ENCODE measurements around the gene ATAD3B. TPM values are rescaled to one million over a fixed set of nuclear protein-coding genes. Genes with fewer than 3 reads are reported as not detected.

ATAD3B gene
- polyA plus RNA-seq, 2 donors, result 20.7 to 43.3 TPM

DNA sequence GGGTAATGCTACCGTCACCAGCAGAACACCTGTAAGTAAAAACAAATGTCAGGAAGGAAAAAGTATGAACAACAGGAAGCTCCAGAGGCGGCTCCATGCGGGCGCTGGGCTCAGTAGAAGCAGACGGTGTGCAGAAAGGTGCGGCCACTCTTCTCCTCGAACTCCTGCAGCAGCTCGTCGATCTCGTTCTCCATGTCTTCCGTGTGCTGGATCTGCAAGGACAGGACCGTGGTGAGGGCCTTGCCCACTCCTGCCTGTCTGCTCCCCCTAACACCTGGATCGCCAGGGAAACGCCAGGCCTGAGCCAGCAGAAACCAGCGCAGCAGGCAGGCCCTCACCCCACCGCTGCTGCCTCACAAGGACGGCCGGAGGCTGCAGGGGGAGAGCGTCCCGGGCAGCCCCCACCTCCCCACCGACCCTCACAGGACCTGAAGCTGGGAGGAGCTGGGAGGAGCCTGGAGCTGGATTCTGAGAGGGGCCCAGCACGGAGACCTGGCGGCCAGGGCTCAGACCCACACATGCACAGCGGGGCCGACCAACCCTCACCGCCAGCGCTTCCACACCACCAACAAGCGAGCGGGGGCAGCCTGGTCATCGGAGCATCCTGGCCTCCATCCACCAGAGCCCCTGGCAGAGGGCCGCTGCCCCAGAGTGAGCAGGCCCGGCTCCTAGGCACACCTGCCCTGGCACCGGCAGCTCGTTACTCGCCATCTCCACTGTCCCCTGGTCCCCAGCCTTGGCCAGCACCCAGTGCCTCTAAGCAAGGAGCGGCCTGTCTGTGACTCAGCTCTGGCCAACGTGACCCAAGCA lies 70.6 kb downstream of the ATAD3B start:
- Histone ChIP-seq H3K27me3 (ENCODE audit: control insufficient read depth in 1 of 2, insufficient read depth in 2 of 2, low read length in 2 of 2) (no peaks in the 10 kb centered on the region), H3K4me3 (ENCODE audit: low read depth in 1 of 2, low read length in 2 of 2) (no peak overlapping the region), H3K9me3 (ENCODE audit: control insufficient read depth in 2 of 2, insufficient read depth in 1 of 2, low read depth in 1 of 2, low read length in 1 of 2) (no peaks in the 10 kb centered on the region), H3K4me1 (ENCODE audit: control insufficient read depth in 2 of 2, insufficient read depth in 2 of 2, low read length in 1 of 2) (peaks cover 0 to 7% of the 10 kb centered on the region in 2 donors), H3K27ac (ENCODE audit: low read depth in 2 of 2, low read length in 1 of 2) (peak overlapping the region in 1 of 2 donors; percentile 37), H3K36me3 (ENCODE audit: control insufficient read depth in 2 of 2, insufficient read depth in 2 of 2, low read length in 1 of 2) (peaks cover 0 to 40% of the 10 kb centered on the region in 2 donors)
- WGBS, 2 donors, result 78 to 81% methylated on average over 35 to 37 of the region's 37 CpGs

DNA sequence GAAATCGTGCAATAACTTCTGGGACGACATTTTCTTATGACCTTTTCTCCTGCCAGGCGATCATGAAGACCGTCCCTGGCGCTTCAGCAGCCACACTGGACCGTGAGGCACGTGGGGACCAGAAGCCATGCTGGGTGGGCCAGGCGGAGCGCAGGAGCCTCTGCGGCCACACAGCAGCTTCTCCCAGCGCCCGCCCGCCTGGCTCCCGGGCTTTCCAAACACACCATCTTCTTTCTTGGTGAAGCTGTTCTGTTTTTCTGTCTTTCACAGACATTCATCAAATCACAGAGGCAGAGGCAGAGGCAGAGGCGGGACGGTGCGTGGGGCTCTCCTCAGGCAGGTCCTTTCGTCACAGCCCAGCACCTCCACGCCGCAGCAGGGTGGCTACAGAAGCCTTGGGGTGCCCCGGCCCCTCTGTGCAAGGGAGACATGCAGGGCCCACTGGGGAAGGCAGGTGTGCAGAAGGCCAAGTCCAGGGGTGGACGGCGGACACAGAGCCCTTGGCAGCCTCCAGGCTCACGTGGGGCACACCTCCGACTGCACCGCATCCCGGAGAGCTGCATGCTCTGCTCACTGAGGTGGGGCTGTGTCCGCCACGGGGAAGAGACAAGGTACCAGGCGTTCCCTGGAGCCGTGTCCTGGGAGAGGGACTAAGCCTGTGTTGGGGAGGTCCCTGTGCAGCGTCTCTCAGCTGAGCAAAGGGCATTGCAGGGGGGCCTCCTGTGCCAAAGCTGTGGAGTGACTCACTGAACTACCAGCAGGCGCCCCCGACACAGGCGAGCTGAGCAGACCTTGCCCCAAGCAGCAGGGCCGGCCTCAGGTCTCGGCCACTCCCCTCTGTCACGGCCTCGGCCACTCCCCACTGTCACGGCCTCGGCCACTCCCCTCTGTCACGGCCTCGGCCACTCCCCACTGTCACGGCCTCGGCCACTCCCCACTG lies 71.5 kb downstream of the ATAD3B start:
- H3K27me3 ChIP-seq (ENCODE audit: control insufficient read depth in 1 of 2, insufficient read depth in 2 of 2, low read length in 2 of 2), result no peaks in the 10 kb centered on the region
- 85% methylated on average over 45 of the region's 45 CpGs for WGBS, 2 donors
- H3K36me3 ChIP-seq (ENCODE audit: control insufficient read depth in 2 of 2, insufficient read depth in 2 of 2, low read length in 1 of 2), result peaks cover 0 to 36% of the 10 kb centered on the region in 2 donors
- peaks cover 0 to 7% of the 10 kb centered on the region in 2 donors for H3K4me1 ChIP-seq (ENCODE audit: control insufficient read depth in 2 of 2, insufficient read depth in 2 of 2, low read length in 1 of 2)
- H3K4me3 ChIP-seq (ENCODE audit: low read depth in 1 of 2, low read length in 2 of 2), result no peak overlapping the region
- peak overlapping the region in 1 of 2 donors; percentile 54 for H3K27ac ChIP-seq (ENCODE audit: low read depth in 2 of 2, low read length in 1 of 2)
- H3K9me3 ChIP-seq (ENCODE audit: control insufficient read depth in 2 of 2, insufficient read depth in 1 of 2, low read depth in 1 of 2, low read length in 1 of 2), result no peaks in the 10 kb centered on the region

DNA sequence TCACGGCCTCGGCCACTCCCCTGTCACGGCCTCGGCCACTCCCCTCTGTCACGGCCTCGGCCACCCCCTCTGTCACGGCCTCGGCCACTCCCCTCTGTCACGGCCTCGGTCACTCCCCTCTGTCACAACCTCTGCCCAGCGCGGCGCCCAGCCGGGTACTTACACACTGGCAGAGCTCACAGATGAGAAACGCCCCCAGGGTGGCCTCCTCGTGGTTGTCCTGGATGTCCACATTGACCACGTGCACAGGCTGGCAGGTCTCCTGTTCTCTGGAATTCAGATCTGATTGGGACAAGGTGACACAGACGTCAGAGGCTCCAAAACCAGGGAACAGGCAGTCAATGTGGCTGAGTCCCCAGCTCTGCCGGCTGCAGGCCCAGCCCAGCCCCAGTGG lies 72.1 kb downstream of the ATAD3B start:
- no peaks in the 10 kb centered on the region for H3K27me3 ChIP-seq (ENCODE audit: control insufficient read depth in 1 of 2, insufficient read depth in 2 of 2, low read length in 2 of 2)
- H3K36me3 ChIP-seq (ENCODE audit: control insufficient read depth in 2 of 2, insufficient read depth in 2 of 2, low read length in 1 of 2), result peaks cover 0 to 34% of the 10 kb centered on the region in 2 donors
- WGBS, 2 donors, result 66 to 74% methylated on average over 15 to 19 of the region's 19 CpGs
- H3K4me3 ChIP-seq (ENCODE audit: low read depth in 1 of 2, low read length in 2 of 2), result no peak overlapping the region
- H3K27ac ChIP-seq (ENCODE audit: low read depth in 2 of 2, low read length in 1 of 2), result peak overlapping the region; percentile 27 to 66
- H3K4me1 ChIP-seq (ENCODE audit: control insufficient read depth in 2 of 2, insufficient read depth in 2 of 2, low read length in 1 of 2), result peaks cover 0 to 8% of the 10 kb centered on the region in 2 donors
- no peaks in the 10 kb centered on the region for H3K9me3 ChIP-seq (ENCODE audit: control insufficient read depth in 2 of 2, insufficient read depth in 1 of 2, low read depth in 1 of 2, low read length in 1 of 2)

DNA sequence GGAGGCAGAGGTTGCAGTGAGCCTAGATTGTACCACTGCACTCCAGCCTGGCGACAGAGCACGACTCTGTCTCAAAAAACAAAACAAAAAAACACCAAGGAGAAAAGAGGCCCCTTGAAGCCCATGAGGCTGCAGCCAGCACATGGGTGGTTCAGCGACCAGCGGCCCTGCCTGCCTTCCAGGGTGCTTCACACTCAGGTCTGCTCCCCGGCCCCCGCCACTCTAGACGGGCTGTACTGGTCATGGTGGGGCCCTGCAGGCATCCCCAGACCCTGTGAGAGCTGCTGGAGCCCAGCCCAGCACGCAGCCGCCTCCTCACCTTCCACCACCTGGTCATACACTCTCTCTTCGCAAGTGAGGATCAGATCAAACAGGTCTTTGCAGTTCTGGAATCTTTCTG lies 73.0 kb downstream of the ATAD3B start:
- Histone ChIP-seq H3K27me3 (ENCODE audit: control insufficient read depth in 1 of 2, insufficient read depth in 2 of 2, low read length in 2 of 2) (no peaks in the 10 kb centered on the region), H3K36me3 (ENCODE audit: control insufficient read depth in 2 of 2, insufficient read depth in 2 of 2, low read length in 1 of 2) (peaks cover 0 to 33% of the 10 kb centered on the region in 2 donors)
- 88 to 95% methylated on average over 10 of the region's 10 CpGs for WGBS, 2 donors

More for the DNA sequence above, 73.0 kb downstream of the ATAD3B start:
- no peaks in the 10 kb centered on the region for H3K9me3 ChIP-seq (ENCODE audit: control insufficient read depth in 2 of 2, insufficient read depth in 1 of 2, low read depth in 1 of 2, low read length in 1 of 2)
- no peak overlapping the region for H3K27ac ChIP-seq (ENCODE audit: low read depth in 2 of 2, low read length in 1 of 2)
- no peak overlapping the region for H3K4me3 ChIP-seq (ENCODE audit: low read depth in 1 of 2, low read length in 2 of 2)
- H3K4me1 ChIP-seq (ENCODE audit: control insufficient read depth in 2 of 2, insufficient read depth in 2 of 2, low read length in 1 of 2), result peaks cover 0 to 6% of the 10 kb centered on the region in 2 donors

Other genes starting within 250 kb of the ATAD3B start
- 10 to 100 TPM; 43.9 to 68.0 TPM for gene SDF4, start 239.8 kb upstream of the ATAD3B start, polyA plus RNA-seq
- 1 to 10 TPM; 4.5 to 6.7 TPM for gene B3GALT6, start 239.5 kb upstream of the ATAD3B start, polyA plus RNA-seq
- gene C1QTNF12, start 225.0 kb upstream of the ATAD3B start, polyA plus RNA-seq, result 1 to 10 TPM; 1.6 to 3.0 TPM
- gene UBE2J2, start 197.9 kb upstream of the ATAD3B start, polyA plus RNA-seq, result 10 to 100 TPM; 38.2 to 40.9 TPM
- gene SCNN1D, start 191.3 kb upstream of the ATAD3B start, polyA plus RNA-seq, result 1 to 10 TPM; 2.8 to 9.9 TPM
- gene ACAP3, start 163.8 kb upstream of the ATAD3B start, polyA plus RNA-seq, result 100 to 1,000 TPM in 1 of 2 donors, 10 to 100 TPM in 1; 47.7 to 120 TPM
- 10 to 100 TPM; 24.4 to 24.8 TPM for gene PUSL1, start 163.2 kb upstream of the ATAD3B start, polyA plus RNA-seq
- 100 to 1,000 TPM in 1 of 2 donors, 10 to 100 TPM in 1; 74.1 to 127 TPM for gene INTS11, start 147.1 kb upstream of the ATAD3B start, polyA plus RNA-seq
- 10 to 100 TPM; 38.3 to 73.1 TPM for gene CPTP, start 147.0 kb upstream of the ATAD3B start, polyA plus RNA-seq
- gene TAS1R3, start 140.5 kb upstream of the ATAD3B start, polyA plus RNA-seq, result 1 to 10 TPM in 1 of 2 donors, under 1 TPM in 1; 0.28 to 1.9 TPM
- gene DVL1, start 122.3 kb upstream of the ATAD3B start, polyA plus RNA-seq, result 100 to 1,000 TPM in 1 of 2 donors, 10 to 100 TPM in 1; 57.5 to 107 TPM
- gene MXRA8, start 113.2 kb upstream of the ATAD3B start, polyA plus RNA-seq, result 10 to 100 TPM in 1 of 2 donors, 1 to 10 TPM in 1; 7.5 to 14.7 TPM
- 100 to 1,000 TPM; 155 to 158 TPM for gene AURKAIP1, start 96.6 kb upstream of the ATAD3B start, polyA plus RNA-seq
- gene CCNL2, start 72.4 kb upstream of the ATAD3B start, polyA plus RNA-seq, result 100 to 1,000 TPM in 1 of 2 donors, 10 to 100 TPM in 1; 97.9 to 210 TPM
- gene MRPL20, start 64.5 kb upstream of the ATAD3B start, polyA plus RNA-seq, result 100 to 1,000 TPM in 1 of 2 donors, 10 to 100 TPM in 1; 59.1 to 148 TPM
- 10 to 100 TPM; 10.6 to 12.4 TPM for gene ANKRD65, start 50.5 kb upstream of the ATAD3B start, polyA plus RNA-seq
- gene VWA1, start 36.1 kb upstream of the ATAD3B start, polyA plus RNA-seq, result 10 to 100 TPM; 21.0 to 21.4 TPM
- gene ATAD3C, start 22.1 kb upstream of the ATAD3B start, polyA plus RNA-seq, result 1 to 10 TPM; 1.8 to 2.1 TPM
- gene ATAD3A, start 40.4 kb downstream of the ATAD3B start, polyA plus RNA-seq, result 10 to 100 TPM; 25.4 to 26.1 TPM
- 1 to 10 TPM; 2.1 to 3.1 TPM for gene TMEM240, start 68.9 kb downstream of the ATAD3B start, polyA plus RNA-seq
- 10 to 100 TPM; 67.7 to 91.4 TPM for gene SSU72, start 103.1 kb downstream of the ATAD3B start, polyA plus RNA-seq
- gene FNDC10, start 128.4 kb downstream of the ATAD3B start, polyA plus RNA-seq, result 1 to 10 TPM; 7.5 to 8.3 TPM
- gene MIB2, start 143.7 kb downstream of the ATAD3B start, polyA plus RNA-seq, result 100 to 1,000 TPM in 1 of 2 donors, 10 to 100 TPM in 1; 89.9 to 153 TPM
- 1 to 10 TPM in 1 of 2 donors, under 1 TPM in 1; 0.91 to 2.7 TPM for gene MMP23B, start 160.4 kb downstream of the ATAD3B start, polyA plus RNA-seq
- 10 to 100 TPM; 20.6 to 21.0 TPM for gene CDK11B, start 187.2 kb downstream of the ATAD3B start, polyA plus RNA-seq
- 10 to 100 TPM; 12.0 to 17.9 TPM for gene SLC35E2B, start 221.0 kb downstream of the ATAD3B start, polyA plus RNA-seq

Measured in esophagus (tissue), 2 donors.